Fibroblast of skin of abdomen (primary cell): ENCODE measurements around the gene MEF2A.

Experiments used
- DNase-seq: peaks from one replicate; pipeline ENCODE4 v3.0.0-alpha.2; 2013

Gene MEF2A

GRCh38 chr15:99706557-99707303, 140.9 kb downstream of the MEF2A start:
- DNase-seq, result no peak

GRCh38 chr15:99707473-99708270, 141.9 kb downstream of the MEF2A start:
- DNase-seq, result peak; percentile 70

GRCh38 chr15:99708563-99708962, 142.8 kb downstream of the MEF2A start:
- DNase-seq, result peak; percentile 69

- no peak for DNase-seq
These were observed 143.6 kb downstream of the MEF2A start for GRCh38 chr15:99709243-99709986.

- no peak for DNase-seq
These were observed 145.8 kb downstream of the MEF2A start for GRCh38 chr15:99711625-99712024.

- no peak for DNase-seq
These were observed 146.6 kb downstream of the MEF2A start for GRCh38 chr15:99712415-99712814.

- DNase-seq, result no peak
These were observed 150.8 kb downstream of the MEF2A start for GRCh38 chr15:99716540-99717095.

GRCh38 chr15:99717161-99718009, 151.6 kb downstream of the MEF2A start:
- DNase-seq, result no peak

GRCh38 chr15:99718421-99718820, 152.6 kb downstream of the MEF2A start:
- DNase-seq, result no peak

- DNase-seq, result peak; percentile 77
These were observed 153.3 kb downstream of the MEF2A start for GRCh38 chr15:99719096-99719541.

- no peak for DNase-seq
These were observed 154.7 kb downstream of the MEF2A start for GRCh38 chr15:99720533-99720932.

- DNase-seq, result no peak
These were observed 155.5 kb downstream of the MEF2A start for GRCh38 chr15:99721104-99721778.

GRCh38 chr15:99721896-99722295, 156.1 kb downstream of the MEF2A start:
- no peak for DNase-seq

- no peak for DNase-seq
These were observed 156.6 kb downstream of the MEF2A start for GRCh38 chr15:99722406-99722805.

GRCh38 chr15:99726333-99726732, 160.5 kb downstream of the MEF2A start:
- no peak for DNase-seq

GRCh38 chr15:99727330-99727729, 161.5 kb downstream of the MEF2A start:
- no peak for DNase-seq

- DNase-seq, result no peak
These were observed 161.9 kb downstream of the MEF2A start for GRCh38 chr15:99727733-99728132.

- no peak for DNase-seq
These were observed 163.1 kb downstream of the MEF2A start for GRCh38 chr15:99728916-99729315.

- DNase-seq, result no peak
These were observed 163.5 kb downstream of the MEF2A start for GRCh38 chr15:99729327-99729726.

- DNase-seq, result peak; percentile 36
These were observed 164.1 kb downstream of the MEF2A start for GRCh38 chr15:99729920-99730319.
